ENCODE results near the gene TOMM20.
"Not testable (repeated sequence)": the region's sequence is repeated elsewhere in the genome, so short reads cannot be mapped to it uniquely, and the experiment has no call there.

TOMM20 gene

GRCh38 chr1:235073331-235073967 lies 55.2 kb downstream of the TOMM20 start:
- DNase-seq (ENCODE audit: low read depth, low spot score): no peak
- no peak overlapping the region for H3K4me3 ChIP-seq (ENCODE audit: low read length)

- DNase-seq (ENCODE audit: low read depth, low spot score); H3K4me3 ChIP-seq (ENCODE audit: low read length): not testable (repeated sequence)
These were observed 56.1 kb downstream of the TOMM20 start for GRCh38 chr1:235072577-235072976.

- H3K4me3 ChIP-seq (ENCODE audit: low read length): no peak overlapping the region
- DNase-seq (ENCODE audit: low read depth, low spot score): no peak
These were observed 56.5 kb downstream of the TOMM20 start for GRCh38 chr1:235072096-235072495.

GRCh38 chr1:235070819-235071218 lies 57.8 kb downstream of the TOMM20 start:
- DNase-seq (ENCODE audit: low read depth, low spot score): no peak
- no peak overlapping the region for H3K4me3 ChIP-seq (ENCODE audit: low read length)

- H3K4me3 ChIP-seq (ENCODE audit: low read length): no peak overlapping the region
- DNase-seq (ENCODE audit: low read depth, low spot score): no peak
These were observed 58.8 kb downstream of the TOMM20 start for GRCh38 chr1:235069577-235070563.

- H3K4me3 ChIP-seq (ENCODE audit: low read length): no peak overlapping the region
- no peak for DNase-seq (ENCODE audit: low read depth, low spot score)
These were observed 59.5 kb downstream of the TOMM20 start for GRCh38 chr1:235069176-235069575.

- no peak for DNase-seq (ENCODE audit: low read depth, low spot score)
- H3K4me3 ChIP-seq (ENCODE audit: low read length): no peak overlapping the region
These were observed 60.2 kb downstream of the TOMM20 start for GRCh38 chr1:235068158-235069121.

GRCh38 chr1:235067396-235068157 lies 61.1 kb downstream of the TOMM20 start:
- no peak overlapping the region for H3K4me3 ChIP-seq (ENCODE audit: low read length)
- DNase-seq (ENCODE audit: low read depth, low spot score): no peak

GRCh38 chr1:235063068-235063765 lies 65.4 kb downstream of the TOMM20 start:
- no peak for DNase-seq (ENCODE audit: low read depth, low spot score)
- H3K4me3 ChIP-seq (ENCODE audit: low read length): no peak overlapping the region

- H3K4me3 ChIP-seq (ENCODE audit: low read length): no peak overlapping the region
- DNase-seq (ENCODE audit: low read depth, low spot score): no peak
These were observed 67.8 kb downstream of the TOMM20 start for GRCh38 chr1:235060607-235061470.
